HG03045 (cell line): ENCODE results near the gene WASHC1.
"Not testable (repeated sequence)": the region's sequence is repeated elsewhere in the genome, so short reads cannot be mapped to it uniquely, and the experiment has no call there.

ENCODE experiments used
- ATAC-seq: cut with Tn5 transposase; IDR thresholded peaks from one replicate; pipeline ENCODE4 v1.9.1; 2021; ENCODE audit warnings: mild to moderate bottlenecking, moderate library complexity; ENCODE audit not compliant: unreplicated experiment

The WASHC1 gene, protein sequence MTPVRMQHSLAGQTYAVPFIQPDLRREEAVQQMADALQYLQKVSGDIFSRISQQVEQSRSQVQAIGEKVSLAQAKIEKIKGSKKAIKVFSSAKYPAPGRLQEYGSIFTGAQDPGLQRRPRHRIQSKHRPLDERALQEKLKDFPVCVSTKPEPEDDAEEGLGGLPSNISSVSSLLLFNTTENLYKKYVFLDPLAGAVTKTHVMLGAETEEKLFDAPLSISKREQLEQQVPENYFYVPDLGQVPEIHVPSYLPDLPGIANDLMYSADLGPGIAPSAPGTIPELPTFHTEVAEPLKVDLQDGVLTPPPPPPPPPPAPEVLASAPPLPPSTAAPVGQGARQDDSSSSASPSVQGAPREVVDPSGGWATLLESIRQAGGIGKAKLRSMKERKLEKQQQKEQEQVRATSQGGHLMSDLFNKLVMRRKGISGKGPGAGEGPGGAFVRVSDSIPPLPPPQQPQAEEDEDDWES

DNA sequence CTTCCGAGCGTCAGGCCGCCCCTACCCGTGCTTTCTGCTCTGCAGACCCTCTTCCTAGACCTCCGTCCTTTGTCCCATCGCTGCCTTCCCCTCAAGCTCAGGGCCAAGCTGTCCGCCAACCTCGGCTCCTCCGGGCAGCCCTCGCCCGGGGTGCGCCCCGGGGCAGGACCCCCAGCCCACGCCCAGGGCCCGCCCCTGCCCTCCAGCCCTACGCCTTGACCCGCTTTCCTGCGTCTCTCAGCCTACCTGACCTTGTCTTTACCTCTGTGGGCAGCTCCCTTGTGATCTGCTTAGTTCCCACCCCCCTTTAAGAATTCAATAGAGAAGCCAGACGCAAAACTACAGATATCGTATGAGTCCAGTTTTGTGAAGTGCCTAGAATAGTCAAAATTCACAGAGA is at the start of gene WASHC1:
Gene WASHC1, minus strand, starts transcription at position 101 of the 400 bp plus-strand sequence. CDS start 4,457 bp downstream, outside the sequence.
- ATAC-seq: not testable (repeated sequence)

DNA sequence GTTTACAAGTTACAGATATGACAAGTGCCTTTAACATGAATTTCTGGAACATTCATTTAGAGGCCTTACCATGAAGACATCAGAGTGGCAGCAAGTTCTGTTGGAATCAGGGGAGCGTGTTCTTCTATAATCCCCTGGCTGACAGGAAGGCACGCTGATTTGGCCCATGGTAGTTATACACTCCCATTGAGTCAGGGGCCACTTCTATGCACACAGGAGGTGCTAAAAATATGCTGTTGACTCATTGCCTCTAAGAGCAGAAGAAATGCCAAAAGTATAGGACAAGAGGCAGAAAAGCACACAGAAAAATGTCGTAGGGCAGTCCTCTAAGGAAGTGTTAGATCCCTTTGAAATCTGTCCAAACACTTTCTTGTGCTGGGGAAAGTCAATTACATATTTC is 49.1 kb upstream of the WASHC1 start:
- ATAC-seq: not testable (repeated sequence)

DNA sequence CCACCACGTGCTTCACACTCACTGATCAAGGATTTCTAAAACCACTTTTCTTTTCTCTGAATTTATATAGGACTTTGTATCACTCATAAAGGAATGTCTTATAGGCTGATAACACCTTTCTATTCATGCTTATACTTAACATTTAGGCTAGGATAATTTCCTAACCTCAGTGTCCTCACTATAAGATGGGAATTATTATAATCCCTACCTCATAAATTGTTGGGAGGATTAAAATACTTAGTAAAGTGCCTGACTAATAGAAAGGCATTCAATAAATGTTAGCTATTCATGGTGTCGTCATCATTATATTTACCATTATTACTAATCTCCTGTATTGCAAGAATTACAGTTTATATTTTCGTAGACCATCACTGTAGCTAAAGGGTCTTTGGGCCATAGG is 47.1 kb upstream of the WASHC1 start:
- not testable (repeated sequence) for ATAC-seq

DNA sequence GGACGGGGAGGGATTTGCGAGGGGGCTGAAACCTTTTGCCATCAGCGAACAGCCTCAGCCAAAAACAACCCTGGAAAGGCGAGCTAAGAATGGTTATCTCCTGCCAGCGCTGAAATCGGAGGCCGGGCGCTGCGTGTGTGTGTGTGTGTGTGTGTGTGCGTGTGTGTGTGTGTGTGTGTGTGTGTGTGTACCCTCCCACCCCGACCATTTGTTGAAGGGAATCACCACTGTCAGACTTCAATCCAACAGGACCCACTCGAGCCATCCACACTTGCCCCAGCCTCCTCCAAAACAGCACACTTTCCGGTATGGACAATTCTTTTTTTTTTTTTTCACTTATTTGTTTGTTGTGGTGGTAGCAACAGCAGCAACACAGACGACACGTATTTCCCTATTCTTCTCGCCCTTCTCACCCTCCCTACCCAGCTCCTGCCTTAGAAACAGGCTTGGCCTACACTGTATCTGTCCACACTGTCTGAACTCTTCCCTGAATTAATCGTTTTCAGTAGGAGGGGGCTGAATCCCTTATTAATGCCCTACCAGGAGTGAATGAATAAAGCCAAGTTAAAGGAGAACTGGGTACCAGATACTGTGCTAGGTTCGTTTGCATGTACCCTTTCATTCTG is 44.8 kb upstream of the WASHC1 start:
- ATAC-seq: not testable (repeated sequence)

DNA sequence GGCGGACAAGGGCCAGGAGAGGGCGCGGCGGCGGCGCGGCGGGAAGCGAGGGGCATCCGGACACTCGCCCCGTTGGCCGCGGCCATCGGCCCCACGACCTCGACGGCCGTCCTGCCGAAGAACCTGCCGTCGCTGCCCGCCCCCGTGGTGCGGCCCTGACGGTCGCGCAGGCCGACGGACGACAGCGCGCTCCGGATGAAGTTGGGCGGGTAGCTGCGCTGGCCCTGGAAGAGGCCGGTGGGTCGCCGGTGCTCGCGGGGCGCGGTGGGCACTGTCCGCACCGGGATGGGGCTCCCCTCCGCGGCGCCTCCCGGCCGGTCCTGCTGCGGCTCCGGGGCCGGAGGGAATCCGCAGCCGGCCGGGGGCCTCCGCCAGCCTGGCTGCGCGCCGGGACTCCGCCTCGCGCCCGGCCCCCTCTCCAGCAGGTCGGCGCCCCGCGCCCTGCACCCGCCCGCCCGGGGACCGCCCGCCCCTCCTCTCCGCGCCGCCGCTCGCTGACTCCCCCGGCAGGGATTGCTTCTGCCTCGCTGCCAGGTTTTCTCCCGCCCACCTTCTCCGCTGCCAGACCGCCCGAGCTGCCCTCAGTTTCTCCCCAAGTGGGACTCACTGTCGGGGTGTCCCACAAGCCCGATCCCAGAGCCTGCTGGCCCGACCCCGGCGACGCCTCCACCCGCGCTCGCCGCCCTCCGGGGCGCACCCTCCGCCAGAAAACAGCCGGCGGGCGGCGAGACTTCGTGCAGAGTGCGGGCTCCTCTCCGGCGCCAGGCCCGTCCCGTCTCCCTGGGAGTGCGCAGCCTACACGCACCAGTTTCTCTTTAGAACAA is 44.0 kb upstream of the WASHC1 start:
- not testable (repeated sequence) for ATAC-seq

DNA sequence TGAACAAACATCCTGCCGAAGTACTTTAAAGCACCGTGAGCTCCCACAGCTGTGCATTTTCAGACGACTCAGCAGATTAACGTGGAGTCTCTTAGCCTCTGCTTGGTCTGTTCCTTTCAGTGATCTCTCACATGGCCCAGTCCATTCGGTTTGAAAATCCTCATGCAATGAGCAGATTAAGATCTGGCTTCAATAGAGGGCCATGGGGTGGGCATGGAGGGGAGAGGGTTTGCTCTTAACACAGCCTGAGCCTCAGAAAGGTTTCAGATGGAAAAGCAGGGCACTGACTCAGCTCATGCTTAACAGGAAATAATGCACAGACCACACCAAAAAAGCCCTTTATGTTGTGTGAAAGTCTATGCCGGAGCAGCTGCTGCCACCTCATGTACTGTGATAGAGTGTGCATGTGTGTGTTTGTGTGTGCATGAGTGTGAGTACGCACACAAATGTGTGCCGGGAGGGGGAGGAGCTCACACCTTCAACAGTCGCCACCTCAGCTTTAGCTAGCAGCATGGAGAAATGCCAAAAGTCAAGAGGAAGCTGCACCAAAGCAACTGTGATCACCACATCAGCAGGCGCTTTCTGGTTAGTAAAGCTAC is 33.9 kb upstream of the WASHC1 start:
- ATAC-seq: not testable (repeated sequence)

DNA sequence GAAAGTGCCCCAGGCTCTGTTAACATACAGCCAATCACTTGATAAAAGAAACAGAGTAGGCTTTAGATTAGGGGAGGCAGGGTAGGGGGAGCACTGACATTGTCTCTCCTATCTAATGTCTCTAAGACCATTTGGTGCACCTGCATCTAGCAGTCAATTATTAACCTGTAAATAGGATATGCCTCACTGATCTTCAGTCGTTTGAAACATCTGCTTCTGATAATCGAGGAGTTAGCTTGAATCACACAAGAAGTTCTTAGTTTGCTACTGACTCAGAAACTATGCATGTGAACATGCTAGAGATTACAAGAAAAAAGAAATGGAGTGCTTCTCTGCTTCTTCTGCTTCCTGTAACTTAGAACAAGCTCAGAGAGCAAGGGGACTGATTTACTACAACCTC is 23.4 kb upstream of the WASHC1 start:
- ATAC-seq: not testable (repeated sequence)

DNA sequence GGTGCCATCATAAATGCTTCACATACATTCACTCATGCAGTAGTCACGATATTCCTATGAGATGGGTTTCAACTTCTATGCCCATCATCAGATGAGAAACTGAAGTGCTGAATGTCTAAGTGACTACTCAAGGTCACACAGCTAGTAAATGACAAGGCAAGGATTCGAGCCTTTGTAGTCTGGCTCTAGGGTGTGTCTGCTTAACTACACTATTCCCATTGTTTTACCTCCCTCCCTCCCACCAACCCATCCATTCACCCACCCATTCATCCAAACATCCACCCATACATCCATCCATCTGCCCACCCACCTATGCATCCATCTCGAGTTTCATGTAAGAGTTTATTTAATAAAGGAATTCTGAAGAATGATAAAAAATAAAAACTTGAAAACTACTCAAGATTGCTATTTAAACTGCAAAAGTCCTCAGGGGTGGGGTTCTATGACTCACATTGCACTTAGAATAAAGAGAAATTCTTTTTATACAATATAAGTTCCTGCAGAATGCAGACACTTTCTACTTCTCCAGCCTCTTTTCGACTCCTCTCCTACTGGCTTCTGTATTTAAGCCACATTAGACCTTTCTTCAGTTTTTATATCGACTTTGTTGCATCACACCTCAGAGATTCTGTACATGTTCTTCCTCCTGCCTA is 19.1 kb upstream of the WASHC1 start:
- not testable (repeated sequence) for ATAC-seq

DNA sequence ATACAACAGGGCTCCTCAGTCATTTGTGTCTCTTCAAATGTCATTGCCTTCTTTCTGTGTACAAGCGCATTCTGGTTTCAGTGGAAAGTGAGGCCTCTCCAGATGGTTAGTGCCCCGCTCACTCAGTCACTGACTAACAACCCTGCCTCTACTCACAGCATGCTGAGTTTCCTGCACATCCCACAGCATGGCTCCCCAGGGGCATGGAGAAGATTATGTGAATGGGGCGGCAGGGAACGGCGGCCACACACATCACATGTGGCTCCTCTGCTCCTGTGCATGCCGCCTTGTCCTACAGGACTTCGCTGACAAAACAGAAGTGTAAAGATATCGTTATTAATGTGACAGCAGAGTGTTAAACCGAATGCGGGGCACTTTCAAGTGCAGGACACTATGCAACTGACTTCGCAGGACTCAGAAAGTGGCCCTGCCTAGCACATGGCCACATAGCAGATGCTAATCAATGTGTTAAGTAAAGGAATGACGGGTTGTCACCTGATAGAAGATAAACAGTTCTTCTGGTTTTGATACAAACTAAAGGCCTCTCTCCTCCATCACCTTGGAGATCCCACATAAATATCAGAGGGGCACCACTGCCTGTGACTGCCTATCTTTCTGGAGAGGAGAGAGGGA is 17.5 kb upstream of the WASHC1 start:
- not testable (repeated sequence) for ATAC-seq

DNA sequence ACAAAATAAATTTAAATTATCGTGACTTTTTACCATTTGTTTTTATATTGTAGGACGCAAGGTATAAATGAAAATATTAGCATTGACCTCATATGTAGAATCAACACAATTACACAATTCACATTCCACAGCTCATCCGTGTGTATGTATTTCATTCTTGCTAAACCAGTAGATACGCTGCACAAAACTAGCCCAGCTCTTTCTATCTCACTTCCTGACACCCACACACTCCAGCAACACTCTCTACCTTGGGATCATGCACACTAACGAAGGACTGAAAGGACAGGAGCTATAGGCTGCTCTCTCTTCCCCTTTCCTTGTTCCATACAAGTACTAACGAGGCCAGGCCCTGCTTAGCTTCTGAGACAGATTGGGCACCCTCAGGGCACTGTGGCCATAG is 16.9 kb upstream of the WASHC1 start:
- ATAC-seq: not testable (repeated sequence)

DNA sequence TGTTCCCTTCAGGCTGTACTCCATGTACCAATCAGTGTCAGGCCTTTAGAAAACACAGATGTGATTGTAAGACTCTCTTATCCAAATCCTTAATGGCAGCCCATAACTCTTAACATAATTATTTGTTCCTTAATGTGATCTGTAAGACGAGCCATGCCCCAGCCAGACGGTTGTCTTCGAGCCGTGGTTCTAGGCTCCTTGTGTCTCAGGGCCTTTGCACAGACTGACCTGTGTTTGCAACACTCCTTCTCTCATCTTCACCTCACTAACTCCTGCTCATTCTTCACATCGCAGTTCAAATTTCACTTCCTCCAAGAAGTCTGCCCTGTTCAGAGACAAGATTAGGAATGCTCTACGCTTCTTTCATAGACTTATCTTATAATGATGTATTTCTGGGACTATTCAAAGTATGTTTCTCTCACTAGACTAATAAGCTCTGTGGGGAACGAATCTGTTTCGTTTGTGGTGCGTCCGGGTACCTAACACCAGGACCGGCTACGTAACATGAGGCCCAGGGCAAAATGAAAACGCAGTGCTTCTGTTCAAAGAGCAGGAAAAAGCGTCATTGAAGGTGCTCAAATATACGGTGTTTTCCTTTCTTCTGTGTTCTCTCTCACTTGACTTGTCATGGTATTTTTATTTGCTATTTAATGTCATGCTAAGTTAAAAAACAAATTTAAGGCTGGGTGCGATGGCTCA is 16.1 kb upstream of the WASHC1 start:
- ATAC-seq: not testable (repeated sequence)

DNA sequence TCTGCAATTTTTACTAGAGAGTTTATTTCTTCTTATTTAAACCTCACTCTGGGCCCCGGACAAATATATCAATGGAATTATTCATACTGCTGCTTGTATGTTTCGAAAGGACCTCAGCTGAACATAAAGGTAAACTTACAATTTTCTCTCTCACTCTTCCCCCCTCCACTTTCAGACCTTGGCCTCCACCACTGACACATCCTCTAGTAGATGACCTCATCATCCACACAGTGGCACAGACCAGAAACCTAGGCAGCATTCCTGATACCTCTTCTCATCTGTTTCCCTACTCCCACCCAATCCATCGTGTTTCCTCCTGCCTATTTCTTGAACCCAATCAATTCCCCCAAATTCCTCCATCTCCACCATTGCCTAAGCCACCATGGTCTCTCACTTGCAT is 15.2 kb upstream of the WASHC1 start:
- ATAC-seq: not testable (repeated sequence)

DNA sequence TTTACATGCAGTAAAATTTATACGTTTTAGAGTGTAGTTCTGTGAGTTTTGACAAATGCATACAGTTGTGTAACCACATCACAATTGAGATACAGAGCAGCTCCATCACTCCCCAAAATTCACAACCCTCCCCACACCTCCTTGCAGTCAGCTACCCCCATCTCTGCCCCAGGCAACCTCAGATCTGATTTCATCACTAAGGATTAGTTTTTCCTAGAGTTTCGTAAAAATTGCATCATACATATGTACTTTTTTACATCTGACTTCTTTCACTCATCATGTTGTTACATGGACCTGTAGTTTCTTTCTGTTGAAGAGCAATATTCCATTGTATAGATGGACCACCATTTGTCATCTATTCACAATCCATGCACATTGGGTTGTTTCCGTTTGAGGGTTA is 14.4 kb upstream of the WASHC1 start:
- ATAC-seq: not testable (repeated sequence)

DNA sequence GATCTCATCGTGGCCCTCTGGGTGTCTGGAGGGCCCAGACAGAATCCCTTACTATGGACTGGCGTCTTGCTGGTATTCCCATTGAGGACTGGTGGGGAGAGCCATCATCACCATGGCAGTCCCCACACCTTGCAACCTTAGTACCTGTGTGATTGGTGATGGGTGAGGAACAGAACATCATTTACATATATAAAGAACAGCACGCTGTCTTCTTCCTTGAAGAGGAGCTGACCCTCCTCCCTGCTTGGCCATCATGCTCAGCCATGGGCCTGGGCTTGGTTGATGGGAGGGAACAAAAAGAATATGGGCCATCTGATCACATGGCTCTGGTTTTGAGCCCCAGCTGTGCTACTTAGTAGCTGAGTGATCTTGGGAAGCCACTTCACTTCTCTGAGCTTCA is 13.9 kb upstream of the WASHC1 start:
- ATAC-seq: not testable (repeated sequence)

DNA sequence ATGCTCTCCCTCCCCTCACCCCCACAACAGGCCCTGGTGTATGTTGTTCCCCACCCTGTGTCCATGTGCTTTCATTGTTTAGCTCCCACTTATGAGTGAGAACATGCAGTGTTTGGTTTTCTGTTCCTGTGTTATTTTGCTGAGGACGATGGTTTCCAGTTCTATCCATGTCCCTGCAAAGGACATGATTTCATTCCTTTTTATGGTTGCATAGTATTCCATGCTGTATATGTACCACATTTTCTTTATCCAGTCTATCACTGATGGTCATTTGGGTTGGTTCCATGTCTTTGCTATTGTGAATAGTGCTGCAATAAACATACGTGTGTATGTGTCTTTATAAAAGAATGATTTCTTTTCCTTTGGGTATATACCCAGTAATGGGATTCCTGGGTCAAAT is 12.6 kb upstream of the WASHC1 start:
- not testable (repeated sequence) for ATAC-seq

DNA sequence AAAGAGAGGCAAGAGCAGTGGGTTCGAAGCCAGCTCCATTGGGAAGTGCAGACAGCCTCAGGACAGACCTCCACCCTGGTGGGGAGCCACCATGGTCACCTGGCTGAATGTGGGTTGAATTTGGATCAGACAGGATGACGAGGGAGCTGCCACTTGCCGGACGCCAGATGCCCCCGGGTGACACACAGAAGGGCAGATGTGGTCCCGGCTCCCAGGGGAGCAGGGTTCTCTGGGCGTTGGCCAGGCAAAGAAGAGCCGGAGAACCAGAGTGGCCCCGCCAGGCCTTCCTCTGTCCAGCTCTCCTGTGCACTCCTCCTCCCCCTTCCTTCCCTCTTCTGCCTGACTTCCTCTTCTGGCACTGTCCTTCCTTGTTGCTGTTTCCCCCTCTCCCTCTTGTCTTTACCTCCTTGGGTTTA is 12.0 kb upstream of the WASHC1 start:
- ATAC-seq: not testable (repeated sequence)

DNA sequence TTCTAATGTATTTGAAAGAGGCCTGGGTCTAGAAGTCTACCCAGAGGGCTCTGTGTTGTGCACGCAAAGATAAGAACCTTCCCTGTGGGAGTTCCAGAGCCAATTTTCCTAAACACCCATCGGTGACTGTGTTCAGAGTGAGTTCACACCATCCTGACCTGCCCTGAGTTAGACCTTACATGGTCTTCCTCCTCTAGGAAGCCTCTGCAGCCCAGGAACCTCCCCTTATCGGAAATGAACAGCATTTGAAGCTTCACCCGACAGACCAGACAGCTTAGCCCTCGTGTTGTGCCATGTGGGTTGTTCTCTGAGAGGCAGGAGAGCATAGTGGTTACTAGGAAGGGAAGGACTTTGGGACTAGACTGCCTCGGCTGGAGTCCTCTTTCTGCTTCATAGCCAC is 3.1 kb upstream of the WASHC1 start:
- not testable (repeated sequence) for ATAC-seq

DNA sequence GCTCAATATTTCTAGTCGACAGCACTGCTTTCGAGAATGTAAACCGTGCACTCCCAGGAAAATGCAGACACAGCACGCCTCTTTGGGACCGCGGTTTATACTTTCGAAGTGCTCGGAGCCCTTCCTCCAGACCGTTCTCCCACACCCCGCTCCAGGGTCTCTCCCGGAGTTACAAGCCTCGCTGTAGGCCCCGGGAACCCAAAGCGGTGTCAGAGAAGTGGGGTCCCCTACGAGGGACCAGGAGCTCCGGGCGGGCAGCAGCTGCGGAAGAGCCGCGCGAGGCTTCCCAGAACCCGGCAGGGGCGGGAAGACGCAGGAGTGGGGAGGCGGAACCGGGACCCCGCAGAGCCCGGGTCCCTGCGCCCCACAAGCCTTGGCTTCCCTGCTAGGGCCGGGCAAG is 481 bp downstream of the WASHC1 start:
- not testable (repeated sequence) for ATAC-seq

DNA sequence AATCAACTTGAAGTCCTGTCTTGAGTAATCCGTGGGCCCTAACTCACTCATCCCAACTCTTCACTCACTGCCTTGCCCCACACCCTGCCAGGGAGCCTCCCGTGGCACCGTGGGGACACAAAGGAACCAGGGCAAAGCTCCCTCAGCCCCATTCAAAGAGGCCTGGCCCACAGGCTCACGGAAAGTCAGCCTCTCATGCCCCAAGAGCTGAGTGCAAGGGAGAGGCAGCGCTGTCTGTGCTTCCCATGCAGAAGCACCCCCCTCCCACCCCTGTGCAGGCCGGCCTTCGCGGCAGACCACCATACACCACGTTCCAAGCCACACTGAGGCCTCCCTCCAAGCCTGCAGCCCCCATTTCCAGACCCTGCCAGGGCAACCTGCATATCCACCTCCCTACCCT is 7.6 kb downstream of the WASHC1 start:
- not testable (repeated sequence) for ATAC-seq
